HG03558 (cell line): Measurements from ENCODE around the gene PCBD1.

Source experiments
- ATAC-seq: cut with Tn5 transposase; IDR thresholded peaks from one replicate; pipeline ENCODE4 v1.9.1; 2021; ENCODE audit warnings: moderate number of reproducible peaks; ENCODE audit not compliant: unreplicated experiment; ENCODE audit errors: extremely low read depth

PCBD1 gene

GRCh38 chr10:70918851-70919530 lies 30.6 kb upstream of the PCBD1 start:
- ATAC-seq: no peak

GRCh38 chr10:70917635-70918034 lies 29.3 kb upstream of the PCBD1 start:
- ATAC-seq: no peak

GRCh38 chr10:70917226-70917625 lies 28.9 kb upstream of the PCBD1 start:
- no peak for ATAC-seq

GRCh38 chr10:70916241-70916640 lies 27.9 kb upstream of the PCBD1 start:
- ATAC-seq: no peak

GRCh38 chr10:70915806-70916205 lies 27.4 kb upstream of the PCBD1 start:
- no peak for ATAC-seq

- no peak for ATAC-seq
Observed at GRCh38 chr10:70915206-70915605, 26.8 kb upstream of the PCBD1 start.

GRCh38 chr10:70914316-70914864 lies 26.0 kb upstream of the PCBD1 start:
- no peak for ATAC-seq

- ATAC-seq: no peak
Observed at GRCh38 chr10:70913893-70914240, 25.5 kb upstream of the PCBD1 start.

- no peak for ATAC-seq
Observed at GRCh38 chr10:70913191-70913892, 25.0 kb upstream of the PCBD1 start.

- no peak for ATAC-seq
Observed at GRCh38 chr10:70912556-70912955, 24.2 kb upstream of the PCBD1 start.

GRCh38 chr10:70911386-70911785 lies 23.0 kb upstream of the PCBD1 start:
- no peak for ATAC-seq

GRCh38 chr10:70910486-70911341 lies 22.3 kb upstream of the PCBD1 start:
- no peak for ATAC-seq

- no peak for ATAC-seq
Observed at GRCh38 chr10:70909326-70909935, 21.1 kb upstream of the PCBD1 start.

- ATAC-seq: no peak
Observed at GRCh38 chr10:70908406-70909296, 20.3 kb upstream of the PCBD1 start.

GRCh38 chr10:70907637-70908405 lies 19.5 kb upstream of the PCBD1 start:
- ATAC-seq: no peak

- ATAC-seq: no peak
Observed at GRCh38 chr10:70906953-70907636, 18.7 kb upstream of the PCBD1 start.

- no peak for ATAC-seq
Observed at GRCh38 chr10:70906031-70906783, 17.8 kb upstream of the PCBD1 start.
